Fibroblast of skin of scalp (primary cell): ENCODE measurements around the gene MTA2.
"Not testable (repeated sequence)": the region's sequence is repeated elsewhere in the genome, so short reads cannot be mapped to it uniquely, and the experiment has no call there.

ENCODE experiments used
- DNase-seq: peaks from one replicate; pipeline ENCODE4 v3.0.0-alpha.2; 2013

Gene MTA2

GRCh38 chr11:62592146-62592815, 9.4 kb downstream of the MTA2 start:
- no peak for DNase-seq

GRCh38 chr11:62591448-62592145, 10.1 kb downstream of the MTA2 start, which contains the start of gene TUT1:
Gene TUT1 (minus strand): TSS chr11:62591523. CDS start chr11:62591485, 38 bp downstream.
- peak; percentile 99 for DNase-seq

- no peak for DNase-seq
Measured at GRCh38 chr11:62588966-62589637, 12.6 kb downstream of the MTA2 start.

- DNase-seq: not testable (repeated sequence)
Measured at GRCh38 chr11:62585356-62585755, 16.3 kb downstream of the MTA2 start.

GRCh38 chr11:62581735-62582134, 19.9 kb downstream of the MTA2 start:
- DNase-seq: not testable (repeated sequence)

- no peak for DNase-seq
Measured at GRCh38 chr11:62580959-62581715, 20.5 kb downstream of the MTA2 start.

- no peak for DNase-seq
Measured at GRCh38 chr11:62579252-62579651, 22.4 kb downstream of the MTA2 start.

- DNase-seq: no peak
Measured at GRCh38 chr11:62578541-62578940, 23.1 kb downstream of the MTA2 start.

GRCh38 chr11:62577046-62577714, 24.5 kb downstream of the MTA2 start:
- no peak for DNase-seq

GRCh38 chr11:62575837-62576236, 25.8 kb downstream of the MTA2 start:
- DNase-seq: no peak

GRCh38 chr11:62575156-62575555, 26.5 kb downstream of the MTA2 start:
- no peak for DNase-seq

- DNase-seq: peak; percentile 30
Measured at GRCh38 chr11:62574363-62575071, 27.1 kb downstream of the MTA2 start.

GRCh38 chr11:62573592-62574362, 27.9 kb downstream of the MTA2 start, which contains the start of gene EEF1G:
Gene EEF1G (minus strand): TSS chr11:62573891. CDS start chr11:62573842, 49 bp downstream.
- DNase-seq: peak; percentile 100

GRCh38 chr11:62573006-62573591, 28.6 kb downstream of the MTA2 start:
- DNase-seq: no peak

GRCh38 chr11:62572431-62572830, 29.2 kb downstream of the MTA2 start:
- no peak for DNase-seq

- not testable (repeated sequence) for DNase-seq
Measured at GRCh38 chr11:62571493-62571892, 30.2 kb downstream of the MTA2 start.

GRCh38 chr11:62570903-62571302, 30.8 kb downstream of the MTA2 start:
- not testable (repeated sequence) for DNase-seq

GRCh38 chr11:62569611-62570010, 32.1 kb downstream of the MTA2 start:
- no peak for DNase-seq

- DNase-seq: no peak
Measured at GRCh38 chr11:62567018-62567633, 34.5 kb downstream of the MTA2 start.

- no peak for DNase-seq
Measured at GRCh38 chr11:62566247-62566646, 35.4 kb downstream of the MTA2 start.
